Measurements from ENCODE around the gene LIG1. TPM values are rescaled to one million over a fixed set of nuclear protein-coding genes. Genes with fewer than 3 reads are reported as not detected.

LIG1 gene
- polyA plus RNA-seq, 3 donors: 2.5 to 11.3 (median 3.6) TPM

- Mint-ChIP-seq H3K36me3 (peaks cover 18 to 29% of the 10 kb centered on the region in 2 donors), H3K9me3 (peaks cover 0 to 3% (median 0%) of the 10 kb centered on the region in 7 donors), H3K4me1 (peaks cover 16% of the 10 kb centered on the region), H3K27ac (peak overlapping the region in 3 of 7 donors; percentile 14 to 74 (median 20)), H3K27me3 (ENCODE audit: low read depth in 3 of 3) (peaks cover 7 to 11% (median 10%) of the 10 kb centered on the region in 3 donors), H3K4me3 (no peak overlapping the region)
- no peak for TF ChIP-seq CTCF (IDR thresholded peaks at IDR 0.05)
- no peaks in the 10 kb centered on the region for H3K27me3 ChIP-seq (ENCODE audit: control insufficient read depth in 2 of 2, insufficient read depth in 2 of 2, low read length in 2 of 2)
- no peak overlapping the region for H3K9ac ChIP-seq (ENCODE audit: insufficient read depth, low read length, poor library complexity, severe bottlenecking)
- H3K9me3 ChIP-seq (replicated peaks in 1 of 2; ENCODE audit: control insufficient read depth in 1 of 2, insufficient read depth in 1 of 2, low read length in 2 of 2): no peaks in the 10 kb centered on the region
- 86% methylated on average over 13 of the region's 16 CpGs for WGBS (ENCODE audit: insufficient coverage)
- peaks cover 12 to 19% of the 10 kb centered on the region in 2 donors for H3K4me1 ChIP-seq (ENCODE audit: control insufficient read depth in 1 of 2, insufficient read depth in 2 of 2, low read length in 2 of 2)
- DNase-seq: peak in 2 of 3 donors; percentile 28 to 34
- H3K36me3 ChIP-seq (replicated peaks in 1 of 2; ENCODE audit: control insufficient read depth in 1 of 2, insufficient read depth in 2 of 2, low read length in 2 of 2): peaks cover 0 to 8% of the 10 kb centered on the region in 2 donors
- H4K20me1 ChIP-seq (ENCODE audit: insufficient read depth, low read length): no peaks in the 10 kb centered on the region
- H3K79me2 ChIP-seq (ENCODE audit: insufficient read depth, low read length): no peaks in the 10 kb centered on the region
- no peak overlapping the region for H3K4me3 ChIP-seq (replicated peaks in 1 of 3; ENCODE audit: low read depth in 2 of 3, low read length in 3 of 3)
- no peak overlapping the region for H3K27ac ChIP-seq (ENCODE audit: low read depth in 1 of 2, low read length in 2 of 2)
- H3K4me2 ChIP-seq (replicated peaks; ENCODE audit: extremely low read depth, low read length, poor library complexity, severe bottlenecking): no peak overlapping the region
- no peak overlapping the region for H2AFZ ChIP-seq (ENCODE audit: insufficient read depth, low read depth, low read length, poor library complexity, severe bottlenecking)
- intact Hi-C loops (cut with micrococcal nuclease): no loop called here
Measured at GRCh38 chr19:48113190-48113917, 56.8 kb downstream of the LIG1 start.

- Histone ChIP-seq H3K36me3 (replicated peaks in 1 of 2; ENCODE audit: control insufficient read depth in 1 of 2, insufficient read depth in 2 of 2, low read length in 2 of 2) (peaks cover 0 to 8% of the 10 kb centered on the region in 2 donors), H3K4me2 (replicated peaks; ENCODE audit: extremely low read depth, low read length, poor library complexity, severe bottlenecking) (no peak overlapping the region), H3K9me3 (replicated peaks in 1 of 2; ENCODE audit: control insufficient read depth in 1 of 2, insufficient read depth in 1 of 2, low read length in 2 of 2) (no peaks in the 10 kb centered on the region), H3K27ac (ENCODE audit: low read depth in 1 of 2, low read length in 2 of 2) (peak overlapping the region; percentile 88 to 93), H3K27me3 (ENCODE audit: control insufficient read depth in 2 of 2, insufficient read depth in 2 of 2, low read length in 2 of 2) (no peaks in the 10 kb centered on the region), H2AFZ (ENCODE audit: insufficient read depth, low read depth, low read length, poor library complexity, severe bottlenecking) (no peak overlapping the region), H3K79me2 (ENCODE audit: insufficient read depth, low read length) (no peaks in the 10 kb centered on the region), H3K4me1 (ENCODE audit: control insufficient read depth in 1 of 2, insufficient read depth in 2 of 2, low read length in 2 of 2) (peaks cover 16 to 18% of the 10 kb centered on the region in 2 donors), H3K9ac (ENCODE audit: insufficient read depth, low read length, poor library complexity, severe bottlenecking) (no peak overlapping the region), H3K4me3 (replicated peaks in 1 of 3; ENCODE audit: low read depth in 2 of 3, low read length in 3 of 3) (peak overlapping the region in 1 of 3 experiments; percentile 74), H4K20me1 (ENCODE audit: insufficient read depth, low read length) (no peaks in the 10 kb centered on the region)
- Mint-ChIP-seq H3K9me3 (no peaks in the 10 kb centered on the region), H3K27me3 (ENCODE audit: low read depth in 3 of 3) (peaks cover 6 to 16% (median 11%) of the 10 kb centered on the region in 3 donors), H3K36me3 (peaks cover 8 to 15% of the 10 kb centered on the region in 2 donors), H3K4me3 (no peak overlapping the region), H3K4me1 (peaks cover 16% of the 10 kb centered on the region), H3K27ac (peak overlapping the region in 4 of 7 donors; percentile 83 to 95 (median 94))
- no peak for DNase-seq
- intact Hi-C loops (cut with micrococcal nuclease): no loop called here
- TF ChIP-seq CTCF (IDR thresholded peaks at IDR 0.05): no peak
- no CpG with 5 or more reads among the region's 7 CpGs for WGBS (ENCODE audit: insufficient coverage)
Measured at GRCh38 chr19:48111280-48111679, 58.9 kb downstream of the LIG1 start.
